PFSK-1 (cell line): ENCODE measurements around the gene IL20RB.

Source experiments
- REST ChIP-seq, 2 experiments: IDR thresholded peaks; 2 replicates each; pipeline versions ENCODE4 v1.6.1 to v1.8.0; 2011 to 2012; ENCODE audit warnings: low read depth in 2 of 2, low read length in 2 of 2, control low read depth in 1 of 2, inconsistent platforms in 1 of 2, mild to moderate bottlenecking in 1 of 2, moderate library complexity in 1 of 2; ENCODE audit not compliant: insufficient read depth in 1 of 2
- SIN3A ChIP-seq: IDR thresholded peaks from 2 replicates; pipeline ENCODE4 v1.6.1; 2012; ENCODE audit warnings: mild to moderate bottlenecking, low read length, moderate library complexity, borderline replicate concordance; ENCODE audit not compliant: insufficient read depth
- TAF1 ChIP-seq: IDR thresholded peaks from 2 replicates; pipeline ENCODE4 v1.6.1; 2012; ENCODE audit warnings: low read length, control low read depth, borderline replicate concordance; ENCODE audit not compliant: insufficient read depth

GRCh38 chr3:136938334-136938733 lies 19.4 kb upstream of the IL20RB start:
- TF ChIP-seq SIN3A = no peak
- TF ChIP-seq REST (IDR thresholded peaks at IDR 0.05; ENCODE audit: insufficient read depth in 1 of 2, low read depth in 2 of 2, low read length in 2 of 2) = no peak
- TF ChIP-seq TAF1 = no peak
